Stomach (tissue), 4 donors: ENCODE results near the gene C5.

ENCODE experiments used
- EP300 ChIP-seq: sonication (generic); formaldehyde crosslinking; IDR thresholded peaks from one replicate; pipeline ENCODE4 v1.6.1; 2017; ENCODE audit warnings: antibody characterized with exemption
- POLR2AphosphoS5 ChIP-seq, 3 donors: sonication (generic); formaldehyde crosslinking; IDR thresholded peaks; one replicate each; pipeline ENCODE4 v1.6.1; 2016; ENCODE audit warnings: antibody characterized with exemption in 3 of 3
- TF ChIP-seq, protein P1 (sequence below), 7 experiments: fragments of 450-650 bp in 4 of 7; fragments of 200-600 bp in 3 of 7; sonication (generic) in 3 of 7; IDR thresholded peaks; one replicate each; pipeline ENCODE4 v1.5.1; 2016 to 2019; ENCODE audit warnings: antibody characterized with exemption in 7 of 7, control low read depth in 2 of 7, mild to moderate bottlenecking in 1 of 7

DNA sequence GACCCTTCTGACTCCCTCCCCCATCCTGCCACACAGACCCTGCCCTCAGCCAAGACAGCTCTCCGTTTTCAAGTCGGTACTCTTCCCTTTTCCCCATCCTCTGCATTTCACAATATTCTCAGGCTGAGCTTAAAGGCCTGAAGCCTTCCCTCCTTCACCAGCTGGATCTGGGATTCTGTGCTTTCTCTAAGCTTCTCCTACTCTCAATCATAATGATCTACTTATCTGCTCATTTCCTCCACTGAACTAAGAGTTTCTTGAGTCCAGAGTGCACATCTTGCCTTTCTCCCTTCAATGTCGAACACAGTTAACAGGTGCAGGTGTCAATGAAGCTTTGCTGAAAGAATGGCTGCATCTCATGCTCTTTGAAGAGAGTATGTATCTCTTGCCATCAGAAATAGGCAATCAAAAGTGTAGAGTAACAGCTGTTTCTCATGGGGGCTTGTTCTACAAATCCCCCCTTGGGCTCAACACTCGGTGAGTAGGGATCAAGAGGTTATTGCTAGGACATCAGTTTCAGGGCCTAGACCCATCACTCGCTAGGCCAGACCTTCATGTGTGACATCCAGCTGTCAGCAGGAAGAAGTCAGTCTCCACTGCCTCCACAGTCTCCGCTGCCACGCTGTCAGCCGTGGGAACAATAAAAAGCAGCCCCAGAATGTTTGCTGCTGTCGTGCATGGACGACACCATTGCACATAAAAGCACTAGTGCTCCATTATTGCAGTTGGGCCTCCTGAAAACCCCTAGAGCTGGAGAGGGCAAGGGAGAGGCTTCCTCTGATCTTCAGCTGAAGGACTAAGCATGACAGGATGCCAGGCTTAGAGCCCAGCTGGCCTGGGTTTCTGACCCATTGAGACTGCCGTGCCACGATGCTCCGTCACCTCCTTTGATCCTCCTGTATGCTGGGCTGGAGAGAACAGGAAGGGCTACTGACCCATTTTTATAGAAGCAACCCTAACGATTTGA lies 147.2 kb downstream of the C5 start:
- TF ChIP-seq, protein P1, sequence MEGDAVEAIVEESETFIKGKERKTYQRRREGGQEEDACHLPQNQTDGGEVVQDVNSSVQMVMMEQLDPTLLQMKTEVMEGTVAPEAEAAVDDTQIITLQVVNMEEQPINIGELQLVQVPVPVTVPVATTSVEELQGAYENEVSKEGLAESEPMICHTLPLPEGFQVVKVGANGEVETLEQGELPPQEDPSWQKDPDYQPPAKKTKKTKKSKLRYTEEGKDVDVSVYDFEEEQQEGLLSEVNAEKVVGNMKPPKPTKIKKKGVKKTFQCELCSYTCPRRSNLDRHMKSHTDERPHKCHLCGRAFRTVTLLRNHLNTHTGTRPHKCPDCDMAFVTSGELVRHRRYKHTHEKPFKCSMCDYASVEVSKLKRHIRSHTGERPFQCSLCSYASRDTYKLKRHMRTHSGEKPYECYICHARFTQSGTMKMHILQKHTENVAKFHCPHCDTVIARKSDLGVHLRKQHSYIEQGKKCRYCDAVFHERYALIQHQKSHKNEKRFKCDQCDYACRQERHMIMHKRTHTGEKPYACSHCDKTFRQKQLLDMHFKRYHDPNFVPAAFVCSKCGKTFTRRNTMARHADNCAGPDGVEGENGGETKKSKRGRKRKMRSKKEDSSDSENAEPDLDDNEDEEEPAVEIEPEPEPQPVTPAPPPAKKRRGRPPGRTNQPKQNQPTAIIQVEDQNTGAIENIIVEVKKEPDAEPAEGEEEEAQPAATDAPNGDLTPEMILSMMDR (IDR thresholded peaks at IDR 0.05), result no peak
- TF ChIP-seq POLR2AphosphoS5 (IDR thresholded peaks at IDR 0.05) (no peak), EP300 (no peak)
